ENCODE measurements around the gene TTLL12.
"Not testable (repeated sequence)": the region's sequence is repeated elsewhere in the genome, so short reads cannot be mapped to it uniquely, and the experiment has no call there.

DNA sequence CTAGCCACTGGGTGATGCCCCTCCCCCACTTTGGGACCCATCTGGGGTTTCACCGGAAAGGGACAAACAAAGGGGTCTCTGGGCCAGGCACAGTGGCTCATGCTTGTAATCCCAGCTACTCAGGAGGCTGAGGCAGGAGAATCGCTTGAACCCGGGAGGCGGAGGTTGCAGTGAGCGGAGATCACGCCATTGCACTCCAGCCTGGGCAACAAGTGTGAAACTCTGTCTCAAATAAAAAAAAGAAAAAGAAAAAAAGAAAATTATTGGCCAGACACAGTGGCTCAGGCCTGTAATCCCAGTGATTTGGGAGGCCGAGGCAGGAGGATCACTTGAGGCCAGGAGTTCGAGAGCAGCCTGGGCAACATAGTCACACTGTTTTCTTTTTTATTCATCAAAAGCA, 41.6 kb downstream of the TTLL12 start:
- not testable (repeated sequence) for TF ChIP-seq EZH2 (IDR thresholded peaks at IDR 0.05; ENCODE audit: borderline replicate concordance, low read length)
- TF ChIP-seq, protein P1, sequence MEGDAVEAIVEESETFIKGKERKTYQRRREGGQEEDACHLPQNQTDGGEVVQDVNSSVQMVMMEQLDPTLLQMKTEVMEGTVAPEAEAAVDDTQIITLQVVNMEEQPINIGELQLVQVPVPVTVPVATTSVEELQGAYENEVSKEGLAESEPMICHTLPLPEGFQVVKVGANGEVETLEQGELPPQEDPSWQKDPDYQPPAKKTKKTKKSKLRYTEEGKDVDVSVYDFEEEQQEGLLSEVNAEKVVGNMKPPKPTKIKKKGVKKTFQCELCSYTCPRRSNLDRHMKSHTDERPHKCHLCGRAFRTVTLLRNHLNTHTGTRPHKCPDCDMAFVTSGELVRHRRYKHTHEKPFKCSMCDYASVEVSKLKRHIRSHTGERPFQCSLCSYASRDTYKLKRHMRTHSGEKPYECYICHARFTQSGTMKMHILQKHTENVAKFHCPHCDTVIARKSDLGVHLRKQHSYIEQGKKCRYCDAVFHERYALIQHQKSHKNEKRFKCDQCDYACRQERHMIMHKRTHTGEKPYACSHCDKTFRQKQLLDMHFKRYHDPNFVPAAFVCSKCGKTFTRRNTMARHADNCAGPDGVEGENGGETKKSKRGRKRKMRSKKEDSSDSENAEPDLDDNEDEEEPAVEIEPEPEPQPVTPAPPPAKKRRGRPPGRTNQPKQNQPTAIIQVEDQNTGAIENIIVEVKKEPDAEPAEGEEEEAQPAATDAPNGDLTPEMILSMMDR (IDR thresholded peaks at IDR 0.05; ENCODE audit: low read length) = not testable (repeated sequence)

Data from OCI-LY1 (cell line).